SW 1271 (cell line): ENCODE results near the gene ACADS.

Source experiments
- DNase-seq, 2 experiments: peaks; one replicate each; lab custom pipeline; 2025; lab: John Stamatoyannopoulos, UW

Gene ACADS

DNA sequence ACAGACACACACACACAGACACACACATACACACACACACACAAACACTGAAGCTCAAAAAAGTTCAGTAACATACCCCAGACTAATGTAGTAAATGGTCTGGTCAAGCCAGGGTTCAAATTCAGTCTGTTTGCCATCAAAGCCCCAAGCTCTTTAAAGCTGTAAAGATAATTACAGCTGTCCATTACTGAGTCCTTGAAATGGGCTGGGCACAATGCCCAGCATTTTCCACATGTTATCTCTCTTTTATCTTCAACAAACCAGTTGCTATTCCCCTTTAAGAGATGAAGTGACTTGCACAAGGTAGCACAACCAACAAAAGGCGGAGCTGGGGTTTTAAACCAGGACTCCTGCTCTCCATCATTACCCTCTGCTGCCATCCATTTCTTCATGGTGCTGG, 23.0 kb upstream of the ACADS start:
- no peak for DNase-seq

DNA sequence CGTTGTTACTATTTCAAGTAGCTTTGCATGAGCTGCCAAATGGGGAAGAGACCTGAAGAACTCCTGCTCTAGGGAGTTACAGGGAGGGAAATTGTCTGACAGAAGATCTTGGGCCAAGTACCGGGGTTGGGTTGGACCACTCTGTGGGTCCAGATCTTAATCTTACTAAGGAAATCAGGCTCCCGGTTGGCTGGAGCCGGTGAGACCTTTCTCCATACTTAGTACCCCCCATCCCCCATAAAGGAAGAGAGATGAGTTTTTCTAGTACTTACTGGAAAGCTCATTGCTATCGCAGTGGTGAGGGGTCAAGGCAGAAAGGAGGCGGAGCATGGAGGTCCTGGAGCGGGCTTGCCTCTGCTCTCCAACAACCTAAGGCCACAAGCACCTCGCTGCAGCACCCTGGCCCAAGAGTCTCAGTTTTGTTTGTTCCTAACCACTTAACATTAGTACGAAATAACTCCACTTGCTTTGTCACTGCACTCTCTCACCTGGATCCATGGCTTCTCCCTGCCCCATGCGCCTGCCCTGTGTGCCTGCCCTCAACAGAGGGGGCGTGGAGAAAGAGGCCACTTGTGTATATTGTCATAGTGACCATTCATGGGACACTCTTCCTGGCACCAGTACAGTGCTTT, 22.2 kb upstream of the ACADS start:
- DNase-seq, result no peak

DNA sequence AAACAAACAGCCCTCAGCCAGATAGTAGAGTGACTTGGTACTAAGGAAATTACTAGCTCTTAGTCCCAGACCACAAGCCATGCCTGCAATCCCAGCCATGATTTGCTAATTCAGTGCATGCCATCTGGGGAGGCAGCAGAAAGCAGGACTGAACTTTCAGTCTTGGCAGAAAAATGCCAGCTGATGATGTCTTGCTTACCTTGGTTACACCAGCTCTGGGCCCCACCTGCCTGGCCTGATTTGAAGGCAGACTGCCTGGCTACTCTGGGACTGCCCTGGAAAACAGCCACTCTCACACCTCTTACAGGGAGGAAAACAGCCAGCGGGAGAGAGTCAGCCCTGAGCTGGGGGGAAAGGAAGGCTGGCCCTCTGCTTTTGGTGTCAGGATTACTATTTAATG, 20.0 kb upstream of the ACADS start:
- DNase-seq, result no peak

DNA sequence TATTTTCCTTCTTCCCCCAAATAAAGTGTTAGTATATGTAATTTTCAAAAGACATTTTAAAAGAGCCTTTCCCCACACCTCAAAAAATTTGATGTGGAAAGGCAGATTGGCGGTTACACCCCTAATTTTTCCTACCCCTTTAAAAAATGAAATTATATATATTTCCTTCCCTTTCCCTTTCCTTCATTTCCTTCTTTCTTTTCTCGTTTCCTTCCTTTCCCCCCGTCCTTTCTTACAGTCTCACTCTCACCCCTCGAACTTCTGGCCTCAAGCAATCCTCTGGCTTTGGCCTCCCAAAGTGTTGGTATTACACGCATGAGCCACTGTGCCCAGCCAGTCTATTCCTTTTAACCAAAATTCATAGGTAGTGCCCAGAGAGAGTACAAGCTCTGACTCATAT, 19.6 kb upstream of the ACADS start:
- no peak for DNase-seq

GRCh38 chr12:120708651-120709050, 17.0 kb upstream of the ACADS start:
- no peak for DNase-seq

GRCh38 chr12:120710031-120710804, 15.4 kb upstream of the ACADS start, which contains the start of gene UNC119B:
Gene UNC119B, plus strand, starts transcription at chr12:120710458. Its CDS starts 17 bp downstream, at chr12:120710475.
- peak in 1 of 2 experiments; percentile 53 for DNase-seq

DNA sequence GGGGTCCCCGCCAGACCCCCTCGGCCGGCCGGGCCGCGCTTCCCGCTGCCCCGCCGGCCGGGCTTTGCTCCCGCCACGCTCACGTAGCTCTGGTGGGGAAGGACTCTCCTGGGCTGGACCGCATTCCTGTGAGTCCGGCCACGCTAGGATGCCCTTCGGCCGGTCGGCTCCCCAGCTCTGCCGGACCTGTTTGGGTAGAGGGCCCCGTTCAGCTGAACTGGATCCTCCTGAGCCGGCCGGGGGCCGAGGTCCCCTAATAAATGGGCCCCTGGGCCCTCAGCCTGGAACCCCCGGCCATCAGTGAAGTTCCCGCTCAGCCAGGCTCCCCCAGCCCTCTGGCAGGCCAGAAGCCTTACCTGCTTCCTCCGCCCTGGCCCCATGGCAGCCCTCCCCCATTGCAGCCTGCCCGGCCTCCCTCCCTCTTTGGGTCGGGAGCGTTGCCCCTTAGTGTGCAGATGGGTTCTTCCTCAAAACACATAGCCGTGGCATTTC, 14.8 kb upstream of the ACADS start:
- no peak for DNase-seq

- DNase-seq, result no peak
Observed at GRCh38 chr12:120711411-120711810, 14.2 kb upstream of the ACADS start.

DNA sequence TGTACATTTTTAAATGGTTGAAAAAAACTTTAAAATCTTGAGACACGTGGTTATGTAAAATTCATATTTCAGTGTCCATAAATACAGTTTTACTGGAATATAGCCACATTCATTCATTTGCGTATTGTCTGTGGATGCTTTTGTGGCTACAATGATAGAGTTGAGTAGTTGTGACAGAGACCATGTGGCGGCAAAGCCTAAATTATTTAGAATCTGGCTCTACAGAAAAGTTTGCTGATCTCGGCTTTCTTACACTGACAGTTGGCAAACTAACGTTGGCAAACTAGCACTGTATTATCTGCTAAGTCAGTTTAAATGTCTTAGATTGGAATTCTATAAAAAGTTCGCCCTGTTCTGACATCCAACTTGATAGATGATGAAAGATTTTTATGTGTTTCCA, 13.0 kb upstream of the ACADS start:
- no peak for DNase-seq

- peak; percentile 59 to 73 for DNase-seq
Observed at GRCh38 chr12:120713861-120714482, 11.7 kb upstream of the ACADS start.

- no peak for DNase-seq
Observed at GRCh38 chr12:120718055-120718454, 7.6 kb upstream of the ACADS start.

- no peak for DNase-seq
Observed at GRCh38 chr12:120719072-120719471, 6.6 kb upstream of the ACADS start.

- DNase-seq, result no peak
Observed at GRCh38 chr12:120719496-120720233, 6.0 kb upstream of the ACADS start.

DNA sequence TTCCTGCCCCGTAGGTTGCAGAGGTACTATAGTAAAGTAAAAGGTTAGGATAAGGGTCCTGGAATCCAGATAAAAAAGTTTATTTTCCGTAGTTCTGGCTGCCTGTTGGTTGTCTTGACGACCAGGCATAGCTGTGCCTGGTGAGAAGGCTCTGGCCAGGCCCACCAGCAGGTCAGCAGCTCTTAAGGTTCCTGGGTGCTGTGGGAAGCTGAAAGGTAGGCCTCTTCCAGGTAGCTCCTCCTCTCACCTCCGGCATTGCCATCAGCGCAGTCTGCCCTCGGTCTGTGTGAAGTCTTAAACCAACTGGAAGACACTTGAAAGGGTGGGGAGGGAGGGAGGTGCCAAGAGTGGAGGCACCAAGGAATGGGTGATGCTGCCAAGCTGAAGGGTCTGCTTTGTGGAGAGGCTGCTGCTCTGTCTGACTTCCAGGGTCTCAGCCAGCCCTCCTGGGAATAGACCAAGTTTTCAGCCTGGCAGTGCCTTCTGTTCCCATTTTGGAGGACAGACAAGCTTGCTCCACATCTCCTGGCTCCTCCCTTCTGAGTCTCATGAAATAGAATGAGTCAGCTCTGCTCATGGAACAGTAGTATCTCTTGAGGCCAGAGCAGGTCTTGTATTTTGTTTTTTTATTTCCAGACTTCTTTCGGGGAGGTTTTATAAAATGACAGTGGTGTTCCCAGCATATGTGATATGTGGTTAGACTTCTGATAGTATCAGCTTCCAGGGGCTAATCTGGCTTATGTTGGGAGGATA, 5.2 kb upstream of the ACADS start:
- DNase-seq, result no peak

- DNase-seq, result no peak
Observed at GRCh38 chr12:120720987-120721801, 4.4 kb upstream of the ACADS start.

- no peak for DNase-seq
Observed at GRCh38 chr12:120721866-120722265, 3.8 kb upstream of the ACADS start.

DNA sequence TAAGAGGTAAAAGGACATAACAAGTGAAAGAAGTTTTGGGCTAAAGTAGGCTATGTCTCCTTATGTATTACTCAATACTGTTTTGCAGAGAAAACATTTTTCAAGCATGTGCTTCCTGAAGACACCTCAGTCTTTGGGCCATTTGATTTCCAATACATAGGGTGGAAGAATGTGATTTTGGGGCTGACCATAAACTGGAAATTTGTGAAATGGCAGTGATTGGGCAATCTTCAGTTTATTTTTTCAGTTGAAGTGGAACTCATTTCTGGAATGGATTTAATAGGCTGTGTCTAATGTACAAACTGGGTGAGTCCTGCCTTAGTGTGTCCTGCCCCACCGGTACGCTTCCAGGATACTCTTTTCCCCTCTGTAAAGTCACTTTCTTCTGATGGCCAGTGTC, 2.8 kb upstream of the ACADS start:
- no peak for DNase-seq

GRCh38 chr12:120724720-120725119, 906 bp upstream of the ACADS start:
- no peak for DNase-seq

GRCh38 chr12:120725151-120725658, 421 bp upstream of the ACADS start:
- DNase-seq, result no peak

DNA sequence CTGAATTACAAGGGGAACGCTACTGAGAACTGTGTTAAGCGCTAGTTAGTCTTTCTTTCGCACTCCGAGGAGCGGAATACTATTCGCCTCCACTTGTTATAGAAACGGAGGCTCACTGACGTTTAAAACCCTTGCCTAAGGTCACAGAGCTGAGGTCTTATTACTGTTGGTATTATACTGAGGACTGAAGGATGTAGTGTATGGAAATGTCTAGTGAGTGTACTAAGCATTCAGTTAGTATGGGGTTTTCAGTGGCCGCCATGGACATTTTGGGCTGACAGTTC, 826 bp downstream of the ACADS start:
- DNase-seq, result no peak

DNA sequence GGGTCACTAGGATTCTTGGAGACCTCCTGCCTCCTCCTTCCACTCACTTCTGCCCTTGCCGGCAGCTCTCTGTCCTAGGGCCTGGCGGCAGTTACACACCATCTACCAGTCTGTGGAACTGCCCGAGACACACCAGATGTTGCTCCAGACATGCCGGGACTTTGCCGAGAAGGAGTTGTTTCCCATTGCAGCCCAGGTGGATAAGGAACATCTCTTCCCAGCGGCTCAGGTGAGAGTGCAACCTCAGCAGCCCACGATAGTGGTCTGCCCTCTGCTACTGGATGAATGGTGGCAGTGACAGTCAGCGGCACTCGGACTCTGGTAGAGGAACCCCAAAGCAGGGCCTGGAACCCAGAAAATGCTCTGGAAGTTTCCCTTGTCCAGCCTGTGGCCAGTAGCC, 1.3 kb downstream of the ACADS start:
- DNase-seq, result no peak
